OCI-LY7 (cell line): ENCODE data around the gene PELI2.

Experiments used
- EZH2phosphoT487 ChIP-seq: fragments of 200-600 bp; sonication (generic); IDR thresholded peaks from 2 replicates; pipeline ENCODE4 v1.6.1; 2018; ENCODE audit warnings: low read depth, borderline replicate concordance, mild to moderate bottlenecking, mixed run types, antibody characterized with exemption, low read length, moderate library complexity, mixed read lengths
- TF ChIP-seq, protein P1 (sequence below): fragments of 200-600 bp; sonication (generic); conservative IDR thresholded peaks from 2 replicates; pipeline ENCODE4 v1.5.1; 2014; ENCODE audit warnings: mild to moderate bottlenecking, antibody characterized with exemption, low read length, moderate library complexity, mixed read lengths

DNA sequence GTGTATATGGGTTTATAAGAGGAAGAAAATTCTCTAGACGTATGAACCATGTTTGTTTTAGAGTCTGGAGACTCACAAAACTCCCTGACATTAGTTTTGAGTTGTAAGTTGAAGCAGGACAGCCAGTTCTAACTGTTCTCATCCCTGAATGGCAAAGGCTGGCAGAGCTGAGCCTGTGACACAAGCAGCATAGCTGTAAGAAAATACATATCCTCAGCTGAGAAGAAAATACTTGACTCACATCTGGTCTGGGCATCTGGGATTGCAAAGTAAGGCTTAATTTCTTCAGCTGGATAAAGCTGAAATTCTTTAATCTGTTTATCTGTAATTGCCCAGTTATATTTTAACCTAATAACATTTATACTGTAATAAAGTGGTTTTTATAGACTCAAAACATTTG, 156.3 kb downstream of the PELI2 start:
- TF ChIP-seq, protein P1, sequence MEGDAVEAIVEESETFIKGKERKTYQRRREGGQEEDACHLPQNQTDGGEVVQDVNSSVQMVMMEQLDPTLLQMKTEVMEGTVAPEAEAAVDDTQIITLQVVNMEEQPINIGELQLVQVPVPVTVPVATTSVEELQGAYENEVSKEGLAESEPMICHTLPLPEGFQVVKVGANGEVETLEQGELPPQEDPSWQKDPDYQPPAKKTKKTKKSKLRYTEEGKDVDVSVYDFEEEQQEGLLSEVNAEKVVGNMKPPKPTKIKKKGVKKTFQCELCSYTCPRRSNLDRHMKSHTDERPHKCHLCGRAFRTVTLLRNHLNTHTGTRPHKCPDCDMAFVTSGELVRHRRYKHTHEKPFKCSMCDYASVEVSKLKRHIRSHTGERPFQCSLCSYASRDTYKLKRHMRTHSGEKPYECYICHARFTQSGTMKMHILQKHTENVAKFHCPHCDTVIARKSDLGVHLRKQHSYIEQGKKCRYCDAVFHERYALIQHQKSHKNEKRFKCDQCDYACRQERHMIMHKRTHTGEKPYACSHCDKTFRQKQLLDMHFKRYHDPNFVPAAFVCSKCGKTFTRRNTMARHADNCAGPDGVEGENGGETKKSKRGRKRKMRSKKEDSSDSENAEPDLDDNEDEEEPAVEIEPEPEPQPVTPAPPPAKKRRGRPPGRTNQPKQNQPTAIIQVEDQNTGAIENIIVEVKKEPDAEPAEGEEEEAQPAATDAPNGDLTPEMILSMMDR = no peak
- no peak for TF ChIP-seq EZH2phosphoT487
